Brain microvascular endothelial cell (primary cell): ENCODE data around the gene PDE6B.

Experiments
- DNase-seq: peaks from one replicate; pipeline ENCODE4 v3.0.0-alpha.2; 2020
- H3K27ac ChIP-seq: fragments of 250-450 bp; sonication (Bioruptor Pico); 2 replicates; pipeline ENCODE4 v1.5.1; 2020; ENCODE audit warnings: mild to moderate bottlenecking, moderate library complexity
- H3K27me3 ChIP-seq: fragments of 250-450 bp; sonication (Bioruptor Pico); replicated peaks from 2 replicates; pipeline ENCODE4 v1.5.1; 2020; ENCODE audit warnings: mild to moderate bottlenecking
- H3K36me3 ChIP-seq: fragments of 250-450 bp; sonication (Bioruptor Pico); replicated peaks from 2 replicates; pipeline ENCODE4 v1.5.1; 2020; ENCODE audit warnings: mild to moderate bottlenecking
- H3K4me3 ChIP-seq: 2 replicates; pipeline ENCODE4 v1.5.1; 2011; ENCODE audit warnings: low read depth, mild to moderate bottlenecking, control low read depth, low read length, moderate library complexity
- CTCF ChIP-seq: IDR thresholded peaks from 2 replicates; pipeline ENCODE4 v1.5.1; 2011; ENCODE audit warnings: low read depth, mild to moderate bottlenecking, moderate library complexity, low read length, control low read depth, inconsistent platforms; ENCODE audit errors: missing control alignments
- in situ Hi-C: cut with HindIII; loops from 2 replicates; pipeline ENCODE4 v1.10.0; 2017; ENCODE audit warnings: low sequenced_read_pairs, low pct_ligation_motif_present

The PDE6B gene

GRCh38 chr4:624705-625590, at the start of gene PDE6B:
Gene PDE6B, plus strand, starts transcription at chr4:625573. Its CDS starts 54 bp downstream, at chr4:625627.
- DNase-seq, result no peak
- in situ Hi-C loops, result no loop called here
- no peak within 1 kb of the TSS for H3K4me3 ChIP-seq
- H3K27me3 ChIP-seq, result no peaks in the 10 kb centered on the region
- H3K36me3 ChIP-seq, result no peaks in the 10 kb centered on the region
- H3K27ac ChIP-seq, result no peak within 1 kb of the TSS
- no peak for TF ChIP-seq CTCF

- no peak within 1 kb of the TSS for H3K27ac ChIP-seq
- no peaks in the 10 kb centered on the region for H3K36me3 ChIP-seq
- peaks cover 57% of the 10 kb centered on the region for H3K27me3 ChIP-seq
- TF ChIP-seq CTCF, result no peak
- in situ Hi-C loops, result no loop called here
- DNase-seq, result no peak
- H3K4me3 ChIP-seq, result no peak within 1 kb of the TSS
Measured at GRCh38 chr4:576245-576821, 49.0 kb upstream of the PDE6B start, which contains the start of gene TMEM271. Gene TMEM271, minus strand, starts transcription at chr4:576295. Its CDS starts 233 bp downstream, at chr4:576062.

- in situ Hi-C loops, result no loop called here
- no peak for TF ChIP-seq CTCF
- H3K27me3 ChIP-seq, result peaks cover 57% of the 10 kb centered on the region
Measured at GRCh38 chr4:576991-577498, 48.3 kb upstream of the PDE6B start.

GRCh38 chr4:577499-578450, 47.6 kb upstream of the PDE6B start:
- no peaks in the 10 kb centered on the region for H3K36me3 ChIP-seq
- no peak overlapping the region for H3K4me3 ChIP-seq
- in situ Hi-C loops, result no loop called here
- H3K27ac ChIP-seq, result no peak overlapping the region
- peaks cover 57% of the 10 kb centered on the region for H3K27me3 ChIP-seq
- TF ChIP-seq CTCF, result no peak
- no peak for DNase-seq

More at GRCh38 chr4:576991-577498, 48.3 kb upstream of the PDE6B start:
- DNase-seq, result no peak
- Histone ChIP-seq H3K4me3 (no peak overlapping the region), H3K27ac (no peak overlapping the region), H3K36me3 (no peaks in the 10 kb centered on the region)
